ENCODE measurements around the gene TRIM34.

GRCh38 chr11:5674391-5674790, 49.6 kb downstream of the TRIM34 start:
- TF ChIP-seq CTCF (conservative IDR thresholded peaks at IDR 0.05; ENCODE audit: low read depth, low read length) (no peak), EZH2 (IDR thresholded peaks at IDR 0.05; ENCODE audit: borderline replicate concordance, low read depth, low read length, poor library complexity, severe bottlenecking) (no peak)

Measured in A673 (cell line).